ENCODE data around the gene GASK1A.

GASK1A gene

DNA sequence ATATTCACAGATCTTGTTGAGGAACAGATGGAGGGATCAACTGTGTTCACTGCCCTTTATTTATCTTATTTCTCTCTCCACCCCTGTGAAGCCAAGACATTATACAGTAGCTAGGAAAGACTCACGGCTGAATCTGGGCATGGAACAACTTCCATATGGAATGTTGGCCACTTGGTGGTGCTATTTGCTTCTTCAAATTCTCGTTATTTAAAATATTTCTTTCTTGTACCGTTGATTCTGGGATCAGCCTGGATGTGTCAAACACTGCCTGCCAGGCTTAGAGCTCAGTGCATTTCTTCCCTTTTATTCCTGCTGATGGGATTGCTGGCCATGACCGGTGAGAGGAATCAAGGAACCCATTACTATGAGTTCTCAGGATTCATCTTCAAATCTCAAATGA lies 17.5 kb upstream of the GASK1A start (continued):
- TF ChIP-seq, protein P1, sequence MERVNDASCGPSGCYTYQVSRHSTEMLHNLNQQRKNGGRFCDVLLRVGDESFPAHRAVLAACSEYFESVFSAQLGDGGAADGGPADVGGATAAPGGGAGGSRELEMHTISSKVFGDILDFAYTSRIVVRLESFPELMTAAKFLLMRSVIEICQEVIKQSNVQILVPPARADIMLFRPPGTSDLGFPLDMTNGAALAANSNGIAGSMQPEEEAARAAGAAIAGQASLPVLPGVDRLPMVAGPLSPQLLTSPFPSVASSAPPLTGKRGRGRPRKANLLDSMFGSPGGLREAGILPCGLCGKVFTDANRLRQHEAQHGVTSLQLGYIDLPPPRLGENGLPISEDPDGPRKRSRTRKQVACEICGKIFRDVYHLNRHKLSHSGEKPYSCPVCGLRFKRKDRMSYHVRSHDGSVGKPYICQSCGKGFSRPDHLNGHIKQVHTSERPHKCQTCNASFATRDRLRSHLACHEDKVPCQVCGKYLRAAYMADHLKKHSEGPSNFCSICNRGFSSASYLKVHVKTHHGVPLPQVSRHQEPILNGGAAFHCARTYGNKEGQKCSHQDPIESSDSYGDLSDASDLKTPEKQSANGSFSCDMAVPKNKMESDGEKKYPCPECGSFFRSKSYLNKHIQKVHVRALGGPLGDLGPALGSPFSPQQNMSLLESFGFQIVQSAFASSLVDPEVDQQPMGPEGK (CRISPR knock-in tag; IDR thresholded peaks at IDR 0.05; ENCODE audit: borderline replicate concordance): no peak
- no peak for TF ChIP-seq ARNTL (CRISPR knock-in tag; IDR thresholded peaks at IDR 0.05; ENCODE audit: borderline replicate concordance, low read depth)

DNA sequence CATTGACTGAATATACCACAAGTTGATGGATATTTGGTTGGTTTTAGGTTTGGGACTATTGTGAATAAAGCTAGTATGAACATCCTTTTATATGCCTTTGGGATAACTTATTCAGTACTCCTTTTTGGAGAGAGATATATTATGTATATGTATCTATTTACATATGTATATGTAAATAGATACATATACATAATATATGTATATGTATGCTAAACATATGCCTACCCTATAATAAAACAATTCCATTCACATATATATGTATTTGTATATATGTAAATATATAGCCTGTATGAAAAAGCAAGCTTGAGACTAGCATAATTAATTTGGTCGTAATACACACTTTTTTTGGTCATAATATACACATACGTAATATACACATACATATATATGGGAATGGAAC lies 15.8 kb upstream of the GASK1A start:
- TF ChIP-seq PPARA (CRISPR knock-in tag; IDR thresholded peaks at IDR 0.05; ENCODE audit: borderline replicate concordance) (no peak), GLIS3 (CRISPR knock-in tag; IDR thresholded peaks at IDR 0.05) (no peak), ZFP3 (CRISPR knock-in tag; IDR thresholded peaks at IDR 0.05) (no peak), ZNF70 (CRISPR knock-in tag; IDR thresholded peaks at IDR 0.05) (no peak), ZC3H10 (CRISPR knock-in tag; IDR thresholded peaks at IDR 0.05) (no peak), BACH2 (CRISPR knock-in tag; IDR thresholded peaks at IDR 0.05; ENCODE audit: borderline replicate concordance) (no peak), CSDC2 (CRISPR knock-in tag; IDR thresholded peaks at IDR 0.05) (no peak), ISL1 (CRISPR knock-in tag; IDR thresholded peaks at IDR 0.05) (no peak), TOX (CRISPR knock-in tag; IDR thresholded peaks at IDR 0.05; ENCODE audit: borderline replicate concordance) (no peak)
- TF ChIP-seq, protein P2, sequence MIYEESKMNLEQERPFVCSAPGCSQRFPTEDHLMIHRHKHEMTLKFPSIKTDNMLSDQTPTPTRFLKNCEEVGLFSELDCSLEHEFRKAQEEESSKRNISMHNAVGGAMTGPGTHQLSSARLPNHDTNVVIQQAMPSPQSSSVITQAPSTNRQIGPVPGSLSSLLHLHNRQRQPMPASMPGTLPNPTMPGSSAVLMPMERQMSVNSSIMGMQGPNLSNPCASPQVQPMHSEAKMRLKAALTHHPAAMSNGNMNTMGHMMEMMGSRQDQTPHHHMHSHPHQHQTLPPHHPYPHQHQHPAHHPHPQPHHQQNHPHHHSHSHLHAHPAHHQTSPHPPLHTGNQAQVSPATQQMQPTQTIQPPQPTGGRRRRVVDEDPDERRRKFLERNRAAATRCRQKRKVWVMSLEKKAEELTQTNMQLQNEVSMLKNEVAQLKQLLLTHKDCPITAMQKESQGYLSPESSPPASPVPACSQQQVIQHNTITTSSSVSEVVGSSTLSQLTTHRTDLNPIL (CRISPR knock-in tag; IDR thresholded peaks at IDR 0.05; ENCODE audit: low read depth): no peak
- TF ChIP-seq, protein P3, sequence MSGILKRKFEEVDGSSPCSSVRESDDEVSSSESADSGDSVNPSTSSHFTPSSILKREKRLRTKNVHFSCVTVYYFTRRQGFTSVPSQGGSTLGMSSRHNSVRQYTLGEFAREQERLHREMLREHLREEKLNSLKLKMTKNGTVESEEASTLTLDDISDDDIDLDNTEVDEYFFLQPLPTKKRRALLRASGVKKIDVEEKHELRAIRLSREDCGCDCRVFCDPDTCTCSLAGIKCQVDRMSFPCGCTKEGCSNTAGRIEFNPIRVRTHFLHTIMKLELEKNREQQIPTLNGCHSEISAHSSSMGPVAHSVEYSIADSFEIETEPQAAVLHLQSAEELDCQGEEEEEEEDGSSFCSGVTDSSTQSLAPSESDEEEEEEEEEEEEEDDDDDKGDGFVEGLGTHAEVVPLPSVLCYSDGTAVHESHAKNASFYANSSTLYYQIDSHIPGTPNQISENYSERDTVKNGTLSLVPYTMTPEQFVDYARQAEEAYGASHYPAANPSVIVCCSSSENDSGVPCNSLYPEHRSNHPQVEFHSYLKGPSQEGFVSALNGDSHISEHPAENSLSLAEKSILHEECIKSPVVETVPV (CRISPR knock-in tag; IDR thresholded peaks at IDR 0.05): no peak
- no peak for ATAC-seq

DNA sequence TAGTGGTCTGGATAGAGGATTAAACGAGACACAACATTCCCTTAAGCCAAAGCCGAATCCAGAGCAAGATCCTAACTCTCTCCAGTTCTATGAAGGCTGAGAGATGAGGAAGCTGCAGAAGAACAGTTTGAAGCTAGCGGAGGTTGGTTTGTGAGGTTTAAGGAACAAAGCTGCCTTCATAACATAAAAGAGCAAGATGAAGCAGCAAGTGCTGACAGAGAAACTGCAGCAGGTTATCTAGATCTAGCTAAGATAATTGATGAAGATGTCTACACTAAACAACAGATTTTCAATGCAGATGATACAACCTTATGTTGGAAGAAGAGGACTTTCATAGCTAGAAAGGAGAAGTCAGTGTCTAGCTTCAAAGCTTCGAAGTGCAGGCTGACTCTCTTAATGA lies 14.8 kb upstream of the GASK1A start:
- TF ChIP-seq OSR1 (CRISPR knock-in tag; IDR thresholded peaks at IDR 0.05) (no peak), ZC3H10 (CRISPR knock-in tag; IDR thresholded peaks at IDR 0.05) (no peak), TCF4 (CRISPR knock-in tag; IDR thresholded peaks at IDR 0.05; ENCODE audit: borderline replicate concordance) (no peak), ZNF70 (CRISPR knock-in tag; IDR thresholded peaks at IDR 0.05) (no peak), GLIS3 (CRISPR knock-in tag; IDR thresholded peaks at IDR 0.05) (no peak), ZNF565 (CRISPR knock-in tag; conservative IDR thresholded peaks at IDR 0.05; ENCODE audit: low read depth) (no peak), ZNF8 (CRISPR knock-in tag; IDR thresholded peaks at IDR 0.05) (no peak), PPARA (CRISPR knock-in tag; IDR thresholded peaks at IDR 0.05; ENCODE audit: borderline replicate concordance) (no peak), CSDC2 (CRISPR knock-in tag; IDR thresholded peaks at IDR 0.05) (no peak), ZFP30 (CRISPR knock-in tag; IDR thresholded peaks at IDR 0.05) (no peak), SNAI2 (CRISPR knock-in tag; IDR thresholded peaks at IDR 0.05) (no peak)
- TF ChIP-seq, protein P2 (CRISPR knock-in tag; IDR thresholded peaks at IDR 0.05; ENCODE audit: low read depth): no peak
- TF ChIP-seq, protein P3 (CRISPR knock-in tag; IDR thresholded peaks at IDR 0.05): no peak
- no peak for ATAC-seq

DNA sequence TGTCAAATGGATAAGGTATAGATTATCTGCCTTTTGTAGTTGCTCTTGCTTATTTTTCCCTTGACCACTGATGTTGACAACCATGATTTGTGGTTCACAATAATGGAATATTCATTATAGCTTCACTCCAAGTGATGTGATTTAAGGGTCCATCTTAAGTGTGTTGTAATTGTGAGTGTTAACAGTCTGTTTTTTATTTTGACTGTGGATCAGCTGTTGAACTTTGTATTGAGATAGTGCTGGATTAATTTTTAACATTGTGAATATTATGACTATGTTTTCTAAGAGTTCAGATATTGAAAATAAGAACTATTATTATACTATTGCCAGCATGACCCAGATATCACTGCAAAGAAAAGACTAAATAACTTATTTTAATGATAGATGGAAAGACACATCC lies 8.6 kb upstream of the GASK1A start:
- no peak for ATAC-seq
- TF ChIP-seq, protein P4, sequence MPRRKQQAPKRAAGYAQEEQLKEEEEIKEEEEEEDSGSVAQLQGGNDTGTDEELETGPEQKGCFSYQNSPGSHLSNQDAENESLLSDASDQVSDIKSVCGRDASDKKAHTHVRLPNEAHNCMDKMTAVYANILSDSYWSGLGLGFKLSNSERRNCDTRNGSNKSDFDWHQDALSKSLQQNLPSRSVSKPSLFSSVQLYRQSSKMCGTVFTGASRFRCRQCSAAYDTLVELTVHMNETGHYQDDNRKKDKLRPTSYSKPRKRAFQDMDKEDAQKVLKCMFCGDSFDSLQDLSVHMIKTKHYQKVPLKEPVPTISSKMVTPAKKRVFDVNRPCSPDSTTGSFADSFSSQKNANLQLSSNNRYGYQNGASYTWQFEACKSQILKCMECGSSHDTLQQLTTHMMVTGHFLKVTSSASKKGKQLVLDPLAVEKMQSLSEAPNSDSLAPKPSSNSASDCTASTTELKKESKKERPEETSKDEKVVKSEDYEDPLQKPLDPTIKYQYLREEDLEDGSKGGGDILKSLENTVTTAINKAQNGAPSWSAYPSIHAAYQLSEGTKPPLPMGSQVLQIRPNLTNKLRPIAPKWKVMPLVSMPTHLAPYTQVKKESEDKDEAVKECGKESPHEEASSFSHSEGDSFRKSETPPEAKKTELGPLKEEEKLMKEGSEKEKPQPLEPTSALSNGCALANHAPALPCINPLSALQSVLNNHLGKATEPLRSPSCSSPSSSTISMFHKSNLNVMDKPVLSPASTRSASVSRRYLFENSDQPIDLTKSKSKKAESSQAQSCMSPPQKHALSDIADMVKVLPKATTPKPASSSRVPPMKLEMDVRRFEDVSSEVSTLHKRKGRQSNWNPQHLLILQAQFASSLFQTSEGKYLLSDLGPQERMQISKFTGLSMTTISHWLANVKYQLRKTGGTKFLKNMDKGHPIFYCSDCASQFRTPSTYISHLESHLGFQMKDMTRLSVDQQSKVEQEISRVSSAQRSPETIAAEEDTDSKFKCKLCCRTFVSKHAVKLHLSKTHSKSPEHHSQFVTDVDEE (CRISPR knock-in tag; IDR thresholded peaks at IDR 0.05): no peak
- TF ChIP-seq SNAI2 (CRISPR knock-in tag; IDR thresholded peaks at IDR 0.05) (no peak), OSR1 (CRISPR knock-in tag; IDR thresholded peaks at IDR 0.05) (no peak), BACH2 (CRISPR knock-in tag; IDR thresholded peaks at IDR 0.05; ENCODE audit: borderline replicate concordance) (no peak), ZNF565 (CRISPR knock-in tag; conservative IDR thresholded peaks at IDR 0.05; ENCODE audit: low read depth) (no peak), ZFP30 (CRISPR knock-in tag; IDR thresholded peaks at IDR 0.05) (no peak), ISL1 (CRISPR knock-in tag; IDR thresholded peaks at IDR 0.05) (no peak), ZC3H10 (CRISPR knock-in tag; IDR thresholded peaks at IDR 0.05) (no peak), RARB (CRISPR knock-in tag; IDR thresholded peaks at IDR 0.05) (no peak), ZNF8 (CRISPR knock-in tag; IDR thresholded peaks at IDR 0.05) (no peak)
- TF ChIP-seq, protein P3 (CRISPR knock-in tag; IDR thresholded peaks at IDR 0.05): no peak
- TF ChIP-seq, protein P5, sequence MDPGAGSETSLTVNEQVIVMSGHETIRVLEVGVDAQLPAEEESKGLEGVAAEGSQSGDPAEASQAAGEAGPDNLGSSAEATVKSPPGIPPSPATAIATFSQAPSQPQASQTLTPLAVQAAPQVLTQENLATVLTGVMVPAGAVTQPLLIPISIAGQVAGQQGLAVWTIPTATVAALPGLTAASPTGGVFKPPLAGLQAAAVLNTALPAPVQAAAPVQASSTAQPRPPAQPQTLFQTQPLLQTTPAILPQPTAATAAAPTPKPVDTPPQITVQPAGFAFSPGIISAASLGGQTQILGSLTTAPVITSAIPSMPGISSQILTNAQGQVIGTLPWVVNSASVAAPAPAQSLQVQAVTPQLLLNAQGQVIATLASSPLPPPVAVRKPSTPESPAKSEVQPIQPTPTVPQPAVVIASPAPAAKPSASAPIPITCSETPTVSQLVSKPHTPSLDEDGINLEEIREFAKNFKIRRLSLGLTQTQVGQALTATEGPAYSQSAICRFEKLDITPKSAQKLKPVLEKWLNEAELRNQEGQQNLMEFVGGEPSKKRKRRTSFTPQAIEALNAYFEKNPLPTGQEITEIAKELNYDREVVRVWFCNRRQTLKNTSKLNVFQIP (CRISPR knock-in tag; IDR thresholded peaks at IDR 0.05; ENCODE audit: borderline replicate concordance, low read depth): no peak

Measured in SK-N-SH treated with all-trans-retinoic acid at 6 μM for 48 hours (cell line).